LNCAP (cell line): ENCODE data around the gene MIF4GD.

Experiments
- CTCF ChIP-seq: fragments of 450-650 bp; IDR thresholded peaks from 2 replicates; pipeline ENCODE4 v1.5.1; 2017; ENCODE audit warnings: mild to moderate bottlenecking

MIF4GD gene

GRCh38 chr17:75270966-75271232 lies at the start of gene MIF4GD:
Gene MIF4GD (minus strand): TSS chr17:75271231. CDS start chr17:75270195, 1,036 bp downstream.
- TF ChIP-seq CTCF: no peak

GRCh38 chr17:75319904-75320691 lies 49.1 kb upstream of the MIF4GD start:
- no peak for TF ChIP-seq CTCF

- no peak for TF ChIP-seq CTCF
Observed at GRCh38 chr17:75318615-75319222, 47.7 kb upstream of the MIF4GD start.

- TF ChIP-seq CTCF: no peak
Observed at GRCh38 chr17:75318211-75318610, 47.2 kb upstream of the MIF4GD start.

GRCh38 chr17:75317671-75318070 lies 46.6 kb upstream of the MIF4GD start:
- no peak for TF ChIP-seq CTCF

- TF ChIP-seq CTCF: no peak
Observed at GRCh38 chr17:75316253-75316652, 45.2 kb upstream of the MIF4GD start.

- no peak for TF ChIP-seq CTCF
Observed at GRCh38 chr17:75315541-75316243, 44.7 kb upstream of the MIF4GD start.
